Panc1 (cell line): ENCODE measurements around the gene SIGLEC1. TPM values are rescaled to one million over a fixed set of nuclear protein-coding genes. Genes with fewer than 3 reads are reported as not detected.

Source experiments
- ATAC-seq: fragments of 200-7000 bp; cut with Tn5 transposase; 2 replicates; pipeline ENCODE4 v1.9.1; 2020; ENCODE audit warnings: mild to moderate bottlenecking, moderate library complexity
- BruUV-seq: library from RNA; stranded (reverse); fragments of 400-500 nt; replicated peaks from 2 replicates; lab custom pipeline; 2021; lab: Mats Ljungman, UMichigan
- CTCF ChIA-PET: fragments of 300-600 bp; sonication (Branson Sonifier 250); formaldehyde crosslinking; loops from one replicate; lab custom pipeline; 2022; ENCODE audit warnings: antibody characterized with exemption; lab: Charles Lee
- POLR2A ChIA-PET: fragments of 300-600 bp; sonication (Branson Sonifier 250); formaldehyde crosslinking; loops from one replicate; lab custom pipeline; 2022; ENCODE audit warnings: antibody characterized with exemption; lab: Charles Lee
- DNase-seq: peaks from one replicate; pipeline ENCODE4 v3.0.0-alpha.2; 2010; ENCODE audit warnings: low read depth, low spot score
- H3K27ac ChIP-seq: 2 replicates; pipeline ENCODE4 v1.5.1; 2011; ENCODE audit warnings: mild to moderate bottlenecking, low read length, inconsistent platforms
- H3K27me3 ChIP-seq: fragments of 200-500 bp; sonication (Bioruptor generic); 2 replicates; pipeline ENCODE4 v1.6.0; 2014; ENCODE audit warnings: low read length, inconsistent platforms; ENCODE audit not compliant: control insufficient read depth, insufficient read depth
- H3K36me3 ChIP-seq: fragments of 200-500 bp; sonication (Bioruptor generic); 2 replicates; pipeline ENCODE4 v1.5.1; 2014; ENCODE audit warnings: inconsistent platforms, mild to moderate bottlenecking, low read length, moderate library complexity; ENCODE audit not compliant: control insufficient read depth, insufficient read depth
- H3K4me1 ChIP-seq: 2 replicates; pipeline ENCODE4 v1.5.1; 2011; ENCODE audit warnings: inconsistent platforms, mild to moderate bottlenecking, low read length, moderate library complexity; ENCODE audit not compliant: control insufficient read depth, insufficient read depth
- H3K4me3 ChIP-seq, 2 experiments: 2 replicates each; pipeline ENCODE4 v1.5.1; 2011 to 2012; ENCODE audit warnings: low read depth in 2 of 2, low read length in 2 of 2, mild to moderate bottlenecking in 2 of 2, inconsistent platforms in 1 of 2, moderate library complexity in 1 of 2
- H3K9me3 ChIP-seq: fragments of 200-500 bp; sonication (Bioruptor generic); 2 replicates; pipeline ENCODE4 v1.5.1; 2014; ENCODE audit warnings: low read depth, mild to moderate bottlenecking, inconsistent platforms, low read length, moderate library complexity; ENCODE audit not compliant: control insufficient read depth, insufficient read depth
- CTCF ChIP-seq: fragments of 450-650 bp; IDR thresholded peaks from 2 replicates; pipeline ENCODE4 v1.5.1; 2017; ENCODE audit warnings: mild to moderate bottlenecking
- POLR2AphosphoS5 ChIP-seq: IDR thresholded peaks from 2 replicates; pipeline ENCODE4 v1.6.1; 2012; ENCODE audit warnings: mild to moderate bottlenecking, low read depth, low read length, moderate library complexity
- REST ChIP-seq, 2 experiments: IDR thresholded peaks; 2 replicates each; pipeline ENCODE4 v1.6.1; 2011 to 2012; ENCODE audit warnings: low read depth in 2 of 2, control low read depth in 1 of 2, low read length in 1 of 2, mild to moderate bottlenecking in 1 of 2, moderate library complexity in 1 of 2; ENCODE audit not compliant: insufficient read depth in 1 of 2
- SIN3A ChIP-seq: IDR thresholded peaks from 2 replicates; pipeline ENCODE4 v1.6.1; 2012; ENCODE audit warnings: low read depth, mild to moderate bottlenecking, low read length, moderate library complexity, borderline replicate concordance; ENCODE audit not compliant: insufficient read depth
- TCF7L2 ChIP-seq: IDR thresholded peaks from 2 replicates; pipeline ENCODE4 v1.6.1; 2011; ENCODE audit warnings: mild to moderate bottlenecking, low read depth, low read length, inconsistent platforms
- in situ Hi-C: cut with HindIII; loops from 2 replicates; pipeline ENCODE4 v1.10.0; 2016; ENCODE audit warnings: low sequenced_read_pairs, low pct_unique_long_range_greater_than_20kb
- intact Hi-C: fragments of 100-400 bp; cut with micrococcal nuclease; formaldehyde crosslinking; loops from one replicate; pipeline ENCODE4 v1.10.0; 2022; ENCODE audit not compliant: unreplicated experiment
- total RNA-seq: library from RNA; stranded (reverse); gene quantifications from one replicate; pipeline ENCODE4 v1.2.1, GENCODE V29; 2021; ENCODE audit not compliant: unreplicated experiment

SIGLEC1 gene
- total RNA-seq, 1 experiment from 2014 or later: 0.03 TPM

- H3K4me3 ChIP-seq: no peak overlapping the region
- BruUV-seq: no TSS peak
- CTCF ChIA-PET: no interaction called here
- H3K27ac ChIP-seq: no peak overlapping the region
- intact Hi-C loops: no loop called here
- no peaks in the 10 kb centered on the region for H3K4me1 ChIP-seq
- no peak for ATAC-seq
- no peaks in the 10 kb centered on the region for H3K27me3 ChIP-seq
- no peaks in the 10 kb centered on the region for H3K9me3 ChIP-seq
- H3K36me3 ChIP-seq: no peaks in the 10 kb centered on the region
- DNase-seq: no peak
- no peak for TF ChIP-seq REST (IDR thresholded peaks at IDR 0.05; ENCODE audit: insufficient read depth in 1 of 2, low read depth in 2 of 2, low read length in 1 of 2)
- TF ChIP-seq POLR2AphosphoS5: no peak
- TF ChIP-seq CTCF: no peak
- no peak for TF ChIP-seq TCF7L2
- TF ChIP-seq SIN3A: no peak
- in situ Hi-C loops: no loop called here
- POLR2A ChIA-PET: no interaction called here
Measured at GRCh38 chr20:3759884-3760283, 47.5 kb upstream of the SIGLEC1 start.

- intact Hi-C loops: no loop called here
- H3K27ac ChIP-seq: no peak overlapping the region
- no peak for ATAC-seq
- H3K4me3 ChIP-seq: no peak overlapping the region
- CTCF ChIA-PET: no interaction called here
- POLR2A ChIA-PET: no interaction called here
- no peaks in the 10 kb centered on the region for H3K4me1 ChIP-seq
- no peak for TF ChIP-seq CTCF
- TF ChIP-seq REST (IDR thresholded peaks at IDR 0.05; ENCODE audit: insufficient read depth in 1 of 2, low read depth in 2 of 2, low read length in 1 of 2): no peak
- TF ChIP-seq SIN3A: no peak
- no peak for TF ChIP-seq POLR2AphosphoS5
- TF ChIP-seq TCF7L2: no peak
- no peaks in the 10 kb centered on the region for H3K9me3 ChIP-seq
- no TSS peak for BruUV-seq
- no peaks in the 10 kb centered on the region for H3K27me3 ChIP-seq
- H3K36me3 ChIP-seq: no peaks in the 10 kb centered on the region
- in situ Hi-C loops: no loop called here
- DNase-seq: no peak
Measured at GRCh38 chr20:3759316-3759823, 47.0 kb upstream of the SIGLEC1 start.
